Muscle of leg (tissue), 11 donors: ENCODE measurements around the gene BAG1. TPM values are rescaled to one million over a fixed set of nuclear protein-coding genes. Genes with fewer than 3 reads are reported as not detected.
A peak's percentile ranks its signal among the peaks of the same experiment; 100 is the strongest.

Source experiments
- DNase-seq: peaks from one replicate; pipeline ENCODE4 v3.0.0; 2013
- H3K27ac ChIP-seq: one replicate; pipeline ENCODE4 v1.5.1; 2013; ENCODE audit warnings: mild to moderate bottlenecking, low read length, control low read depth
- H3K27me3 ChIP-seq: one replicate; pipeline ENCODE4 v1.6.1; 2013; ENCODE audit warnings: low read length; ENCODE audit not compliant: control insufficient read depth, insufficient read depth
- H3K36me3 ChIP-seq: one replicate; pipeline ENCODE4 v1.6.1; 2013; ENCODE audit warnings: low read length; ENCODE audit not compliant: control insufficient read depth, insufficient read depth
- H3K4me1 ChIP-seq: one replicate; pipeline ENCODE4 v1.6.1; 2013; ENCODE audit warnings: low read length; ENCODE audit not compliant: control insufficient read depth, insufficient read depth
- H3K4me3 ChIP-seq: one replicate; pipeline ENCODE4 v1.5.1; 2013; ENCODE audit warnings: low read length, control low read depth
- H3K9me3 ChIP-seq: replicated peaks from 2 replicates; pipeline ENCODE4 v1.6.1; 2013; ENCODE audit warnings: low read depth, low read length; ENCODE audit not compliant: control insufficient read depth
- WGBS: methylation state at CpG from one replicate; pipeline ENCODE4 v1.1.5; 2013; ENCODE audit warnings: missing lambda C conversion rate; ENCODE audit not compliant: insufficient coverage; 5-methylcytosine and 5-hydroxymethylcytosine counted together
- polyA plus RNA-seq, 8 donors: library from polyadenylated mRNA; unstranded; fragments of 120-200 nt; gene quantifications; one replicate each; pipeline versions ENCODE4 v1.2.1 to v1.2.3, GENCODE V29; 2013; ENCODE audit warnings: inconsistent platforms in 1 of 8, low replicate concordance in 1 of 8; ENCODE audit not compliant: insufficient read length in 8 of 8, insufficient read depth in 1 of 8
- total RNA-seq: library from RNA; stranded (reverse); fragments of 120-200 nt; gene quantifications from one replicate; pipeline ENCODE4 v1.2.4, GENCODE V29; 2013

The BAG1 gene
- total and polyA plus RNA-seq, 9 donors = 54.1 to 94.4 (median 82.9) TPM

- Histone ChIP-seq H3K36me3 (peaks cover 21% of the 10 kb centered on the region), H3K4me3 (no peak overlapping the region), H3K9me3 (no peaks in the 10 kb centered on the region), H3K27ac (no peak overlapping the region), H3K4me1 (no peaks in the 10 kb centered on the region), H3K27me3 (no peaks in the 10 kb centered on the region)
- no peak for DNase-seq
- WGBS = 73% methylated on average over 4 of the region's 6 CpGs
Observed at GRCh38 chr9:33249087-33249658, 15.3 kb downstream of the BAG1 start.

GRCh38 chr9:33248606-33249005 lies 15.9 kb downstream of the BAG1 start:
- no peak for DNase-seq
- Histone ChIP-seq H3K4me3 (no peak overlapping the region), H3K27me3 (no peaks in the 10 kb centered on the region), H3K9me3 (no peaks in the 10 kb centered on the region), H3K36me3 (peaks cover 18% of the 10 kb centered on the region), H3K4me1 (no peaks in the 10 kb centered on the region), H3K27ac (no peak overlapping the region)
- 100% methylated on average over 2 of the region's 3 CpGs for WGBS

GRCh38 chr9:33246269-33246860 lies 18.1 kb downstream of the BAG1 start:
- Histone ChIP-seq H3K9me3 (no peaks in the 10 kb centered on the region), H3K27me3 (peaks cover 3% of the 10 kb centered on the region), H3K36me3 (peaks cover 14% of the 10 kb centered on the region), H3K27ac (no peak overlapping the region), H3K4me3 (no peak overlapping the region), H3K4me1 (no peaks in the 10 kb centered on the region)
- DNase-seq = no peak
- WGBS = 77% methylated on average over 7 of the region's 9 CpGs

- no peaks in the 10 kb centered on the region for H3K9me3 ChIP-seq
- no peak overlapping the region for H3K27ac ChIP-seq
- no peak overlapping the region for H3K4me3 ChIP-seq
- no peaks in the 10 kb centered on the region for H3K4me1 ChIP-seq
- 86% methylated on average over 1 of the region's 2 CpGs for WGBS
- H3K36me3 ChIP-seq = peaks cover 9% of the 10 kb centered on the region
- DNase-seq = no peak
- peaks cover 4% of the 10 kb centered on the region for H3K27me3 ChIP-seq
Observed at GRCh38 chr9:33245341-33245740, 19.2 kb downstream of the BAG1 start.

- 72% methylated on average over 6 of the region's 9 CpGs for WGBS
- peaks cover 5% of the 10 kb centered on the region for H3K4me1 ChIP-seq
- no peak overlapping the region for H3K27ac ChIP-seq
Observed at GRCh38 chr9:33244137-33244784, 20.2 kb downstream of the BAG1 start.

GRCh38 chr9:33242609-33243134 lies 21.8 kb downstream of the BAG1 start:
- DNase-seq = no peak
- Histone ChIP-seq H3K4me3 (no peak overlapping the region), H3K27ac (no peak overlapping the region), H3K27me3 (peaks cover 4% of the 10 kb centered on the region), H3K36me3 (no peaks in the 10 kb centered on the region), H3K4me1 (peaks cover 5% of the 10 kb centered on the region), H3K9me3 (no peaks in the 10 kb centered on the region)
- no CpG with 5 or more reads among the region's 6 CpGs for WGBS

More at GRCh38 chr9:33244137-33244784, 20.2 kb downstream of the BAG1 start:
- Histone ChIP-seq H3K36me3 (peaks cover 2% of the 10 kb centered on the region), H3K27me3 (peaks cover 4% of the 10 kb centered on the region), H3K9me3 (no peaks in the 10 kb centered on the region), H3K4me3 (no peak overlapping the region)
- DNase-seq = no peak

- H3K36me3 ChIP-seq = no peaks in the 10 kb centered on the region
- H3K9me3 ChIP-seq = no peaks in the 10 kb centered on the region
- H3K27me3 ChIP-seq = peaks cover 7% of the 10 kb centered on the region
- WGBS = 77% methylated on average over 3 of the region's 5 CpGs
- H3K27ac ChIP-seq = no peak overlapping the region
- no peak for DNase-seq
- no peak overlapping the region for H3K4me3 ChIP-seq
- H3K4me1 ChIP-seq = peaks cover 5% of the 10 kb centered on the region
Observed at GRCh38 chr9:33241298-33241697, 23.2 kb downstream of the BAG1 start.

- Histone ChIP-seq H3K27ac (no peak within 1 kb of the TSS), H3K36me3 (no peaks in the 10 kb centered on the region), H3K4me1 (peaks cover 5% of the 10 kb centered on the region), H3K4me3 (no peak within 1 kb of the TSS), H3K9me3 (no peaks in the 10 kb centered on the region), H3K27me3 (peaks cover 10% of the 10 kb centered on the region)
- DNase-seq = peak; percentile 25
- WGBS = no CpG with 5 or more reads among the region's 7 CpGs
Observed at GRCh38 chr9:33239921-33240320, 24.6 kb downstream of the BAG1 start, which contains the start of gene SPINK4. Gene SPINK4 (plus strand): TSS chr9:33240167. CDS start chr9:33240209, 42 bp downstream.

- H3K36me3 ChIP-seq = no peaks in the 10 kb centered on the region
- WGBS = 46% methylated on average over 2 of the region's 3 CpGs
- no peak for DNase-seq
Observed at GRCh38 chr9:33236571-33236970, 27.9 kb downstream of the BAG1 start.

More at GRCh38 chr9:33236571-33236970, 27.9 kb downstream of the BAG1 start:
- Histone ChIP-seq H3K4me3 (no peak overlapping the region), H3K27me3 (peaks cover 11% of the 10 kb centered on the region), H3K27ac (no peak overlapping the region), H3K9me3 (no peaks in the 10 kb centered on the region), H3K4me1 (peaks cover 5% of the 10 kb centered on the region)
